Astrocyte of the spinal cord (primary cell): ENCODE results near the gene HMHB1.

Source experiments
- DNase-seq: peaks from one replicate; pipeline ENCODE4 v3.0.0; 2011; ENCODE audit warnings: low read depth, low spot score
- H3K4me3 ChIP-seq: 2 replicates; pipeline ENCODE4 v1.5.1; 2011; ENCODE audit warnings: low read depth, mild to moderate bottlenecking, low read length, moderate library complexity
- in situ Hi-C: cut with HindIII; loops from 2 replicates; pipeline ENCODE4 v1.10.0; 2017; ENCODE audit warnings: low sequenced_read_pairs
- TF ChIP-seq, protein P1 (sequence below): IDR thresholded peaks from 2 replicates; pipeline ENCODE4 v1.5.1; 2012; ENCODE audit warnings: low read depth, mild to moderate bottlenecking, low read length, inconsistent platforms

The HMHB1 gene

DNA sequence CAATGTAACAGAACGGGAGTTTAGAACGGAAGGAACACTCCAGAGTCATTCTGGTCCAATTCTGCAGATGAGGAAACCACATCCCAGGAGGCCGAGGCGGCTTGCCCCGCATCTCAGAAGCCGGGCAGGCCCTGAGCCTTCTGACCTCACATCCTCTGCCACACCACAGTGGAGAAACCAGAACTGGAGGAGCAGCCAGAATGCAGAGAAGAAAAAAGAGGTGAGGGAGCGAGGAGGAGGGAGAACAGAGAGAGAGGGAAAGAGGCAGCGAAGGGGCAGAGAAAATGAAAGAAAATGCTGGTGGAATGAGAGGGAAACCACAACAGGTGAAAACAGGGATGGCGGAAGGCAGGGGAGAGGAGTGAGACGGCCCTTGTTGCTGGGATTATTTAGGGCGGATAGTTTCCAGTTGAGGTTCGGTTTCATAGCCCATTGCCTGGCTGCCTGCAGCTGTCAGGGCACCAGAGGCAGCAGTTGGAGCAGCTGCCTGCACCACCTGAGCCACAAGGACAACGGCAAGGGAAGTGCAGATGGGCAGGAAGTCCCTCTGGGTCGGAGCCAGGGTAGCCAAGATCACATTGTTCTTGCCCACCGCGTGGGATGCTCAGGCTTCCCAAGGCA, at the start of gene HMHB1:
HMHB1 (plus strand) TSS at position 77 of the 621 bp plus-strand sequence.
- no peak within 1 kb of the TSS for H3K4me3 ChIP-seq
- DNase-seq: no peak
- TF ChIP-seq, protein P1, sequence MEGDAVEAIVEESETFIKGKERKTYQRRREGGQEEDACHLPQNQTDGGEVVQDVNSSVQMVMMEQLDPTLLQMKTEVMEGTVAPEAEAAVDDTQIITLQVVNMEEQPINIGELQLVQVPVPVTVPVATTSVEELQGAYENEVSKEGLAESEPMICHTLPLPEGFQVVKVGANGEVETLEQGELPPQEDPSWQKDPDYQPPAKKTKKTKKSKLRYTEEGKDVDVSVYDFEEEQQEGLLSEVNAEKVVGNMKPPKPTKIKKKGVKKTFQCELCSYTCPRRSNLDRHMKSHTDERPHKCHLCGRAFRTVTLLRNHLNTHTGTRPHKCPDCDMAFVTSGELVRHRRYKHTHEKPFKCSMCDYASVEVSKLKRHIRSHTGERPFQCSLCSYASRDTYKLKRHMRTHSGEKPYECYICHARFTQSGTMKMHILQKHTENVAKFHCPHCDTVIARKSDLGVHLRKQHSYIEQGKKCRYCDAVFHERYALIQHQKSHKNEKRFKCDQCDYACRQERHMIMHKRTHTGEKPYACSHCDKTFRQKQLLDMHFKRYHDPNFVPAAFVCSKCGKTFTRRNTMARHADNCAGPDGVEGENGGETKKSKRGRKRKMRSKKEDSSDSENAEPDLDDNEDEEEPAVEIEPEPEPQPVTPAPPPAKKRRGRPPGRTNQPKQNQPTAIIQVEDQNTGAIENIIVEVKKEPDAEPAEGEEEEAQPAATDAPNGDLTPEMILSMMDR: no peak
- in situ Hi-C loops: no loop called here

DNA sequence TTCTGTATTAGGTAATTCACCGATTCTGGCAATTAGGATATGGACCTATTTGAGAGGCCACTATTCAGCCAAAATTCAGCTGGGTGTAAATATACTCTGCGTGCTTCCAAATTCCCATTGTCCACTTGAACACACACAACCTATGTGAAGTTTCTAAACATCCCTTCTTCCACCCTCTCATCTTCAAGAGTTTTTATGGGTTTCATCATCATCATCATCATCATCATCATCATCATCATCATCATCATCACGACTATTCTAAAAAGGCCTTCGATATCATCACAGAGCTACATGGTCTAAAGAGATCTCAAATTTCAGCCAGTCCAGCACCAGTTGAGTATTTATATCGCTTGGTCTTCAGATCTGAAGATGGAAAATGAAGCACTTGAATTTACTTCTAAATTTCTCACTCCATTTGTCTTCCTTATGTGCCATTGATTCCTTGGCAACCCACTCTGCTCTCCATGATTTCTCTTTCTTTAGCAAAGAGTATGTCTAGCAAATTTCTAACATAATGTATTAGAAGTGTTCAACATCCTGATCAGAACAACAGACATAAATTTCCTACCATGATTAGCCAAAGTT, 49.2 kb upstream of the HMHB1 start:
- TF ChIP-seq, protein P1: no peak
- DNase-seq: no peak
- no peak overlapping the region for H3K4me3 ChIP-seq
- in situ Hi-C loops: no loop called here

DNA sequence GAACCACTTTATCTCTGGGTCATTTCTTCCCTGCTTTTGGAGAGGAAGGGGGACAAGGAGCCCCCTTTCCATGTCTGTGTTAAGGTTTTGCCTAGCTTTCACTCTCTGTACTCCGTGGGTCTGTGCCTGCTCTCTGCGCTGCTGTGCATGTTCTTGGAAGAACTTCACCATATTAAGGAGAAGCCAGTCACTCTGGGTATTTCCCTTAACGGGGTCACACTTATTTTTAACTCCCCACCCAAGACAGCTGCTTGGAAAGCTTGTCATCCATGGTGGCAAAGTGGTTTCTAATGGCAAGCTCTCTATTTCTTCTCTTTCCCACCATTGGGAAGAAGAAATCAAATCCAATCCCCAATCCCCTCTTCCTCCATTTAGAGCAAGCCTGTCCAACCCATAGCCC, 44.8 kb upstream of the HMHB1 start:
- in situ Hi-C loops: no loop called here
- no peak for DNase-seq
- no peak overlapping the region for H3K4me3 ChIP-seq
- TF ChIP-seq, protein P1: no peak

DNA sequence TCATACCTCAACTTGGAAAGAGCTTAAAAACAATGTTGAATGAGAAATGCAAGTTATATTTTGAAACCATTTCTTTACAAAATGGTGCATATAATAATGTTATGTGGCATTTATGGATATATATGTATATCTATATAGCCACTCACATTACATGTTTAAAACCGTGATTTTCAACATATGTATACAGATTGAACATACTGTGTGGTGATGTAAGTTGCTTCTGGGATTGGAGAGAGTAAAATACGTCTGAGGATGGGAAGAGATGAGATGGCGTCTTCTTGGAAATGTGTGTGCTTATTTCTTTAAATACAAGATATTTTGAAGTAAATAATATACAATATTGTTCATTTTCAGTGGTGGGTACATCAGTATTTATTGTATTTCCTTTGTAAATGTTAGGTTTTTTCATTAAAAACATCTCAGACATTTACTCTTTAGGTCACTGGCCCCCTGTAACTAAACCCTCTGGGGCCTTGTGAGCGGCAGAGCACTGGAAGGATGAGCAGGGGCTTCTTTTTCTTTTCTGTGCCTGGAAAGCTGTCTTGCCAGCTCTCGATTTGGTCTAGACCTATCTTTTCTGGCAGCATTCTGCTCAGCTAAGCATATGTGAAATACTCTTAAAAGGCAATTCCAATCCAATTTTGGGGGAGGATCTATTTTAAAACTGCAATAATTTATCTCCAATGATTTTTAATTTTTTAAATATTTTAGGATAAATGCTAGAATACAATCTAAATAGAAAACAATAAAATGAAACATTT, 42.8 kb upstream of the HMHB1 start:
- TF ChIP-seq, protein P1: no peak
- no peak overlapping the region for H3K4me3 ChIP-seq
- no peak for DNase-seq
- in situ Hi-C loops: no loop called here

DNA sequence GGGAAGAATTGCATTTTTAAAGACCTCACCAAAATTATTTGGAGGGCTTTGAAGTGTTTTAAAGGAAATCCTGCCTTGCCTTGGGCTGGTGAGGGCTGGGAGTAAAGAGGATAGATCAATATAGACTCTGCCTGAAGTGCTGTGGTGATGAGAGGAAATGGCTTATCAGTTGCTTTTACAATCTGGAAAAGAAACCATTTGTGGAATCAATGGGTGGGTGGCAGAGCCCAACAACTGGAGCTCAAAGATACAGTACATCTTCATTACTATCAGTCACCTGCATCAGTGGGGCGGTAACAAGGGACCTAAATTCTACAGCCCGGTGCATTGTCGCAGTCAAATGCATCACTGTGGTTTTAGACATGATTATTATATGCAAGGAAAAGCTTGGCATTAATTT, 41.5 kb upstream of the HMHB1 start:
- no peak overlapping the region for H3K4me3 ChIP-seq
- in situ Hi-C loops: no loop called here
- TF ChIP-seq, protein P1: no peak
- DNase-seq: no peak

DNA sequence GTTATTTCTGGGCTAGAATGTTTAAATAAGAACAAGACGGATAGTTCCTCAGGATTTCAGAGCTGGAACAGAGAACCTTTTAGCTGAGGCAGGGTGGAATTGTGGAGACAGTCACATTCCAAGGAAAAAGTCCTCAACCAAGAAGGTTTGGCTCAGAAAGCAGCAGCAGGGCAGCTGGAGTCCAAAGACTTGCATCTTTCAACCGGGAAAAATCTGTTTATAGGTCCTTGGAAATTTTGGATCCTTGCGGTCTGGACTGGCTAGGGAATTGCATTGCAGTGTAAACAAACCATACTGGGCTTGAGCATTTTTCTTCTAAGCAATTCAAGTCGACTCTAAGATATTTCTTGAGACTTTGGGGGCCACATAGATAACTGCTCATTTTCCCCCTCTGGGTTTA, 40.8 kb upstream of the HMHB1 start:
- TF ChIP-seq, protein P1: no peak
- no peak overlapping the region for H3K4me3 ChIP-seq
- in situ Hi-C loops: no loop called here
- no peak for DNase-seq
